AG04450 (cell line): ENCODE measurements around the gene CLNK. TPM values are rescaled to one million over a fixed set of nuclear protein-coding genes. Genes with fewer than 3 reads are reported as not detected.
"Not testable (repeated sequence)": the region's sequence is repeated elsewhere in the genome, so short reads cannot be mapped to it uniquely, and the experiment has no call there.

Experiments used
- CTCF ChIA-PET: fragments of 300-600, 350-600 bp; formaldehyde crosslinking; extraction: SDS; loops from one replicate; lab custom pipeline; 2022; ENCODE audit warnings: antibody characterized with exemption, inconsistent platforms; lab: Charles Lee
- POLR2A ChIA-PET: fragments of 350-600 bp; formaldehyde crosslinking; extraction: SDS; loops from one replicate; lab custom pipeline; 2021; ENCODE audit warnings: antibody characterized with exemption, inconsistent platforms; lab: Yijun Ruan, JAX
- DNase-seq: peaks from one replicate; pipeline ENCODE4 v3.0.0-alpha.2; 2011; ENCODE audit warnings: low read depth, low spot score
- H3K27ac ChIP-seq: one replicate; pipeline ENCODE4 v1.5.1; 2012; ENCODE audit warnings: low read depth, low read length, control low read depth
- H3K27me3 ChIP-seq: one replicate; pipeline ENCODE4 v1.6.0; 2012; ENCODE audit warnings: low read length; ENCODE audit not compliant: control insufficient read depth, insufficient read depth
- H3K4me3 ChIP-seq: 2 replicates; pipeline ENCODE4 v1.5.1; 2011; ENCODE audit warnings: mild to moderate bottlenecking, low read depth, low read length, control low read depth
- H3K9me3 ChIP-seq: 2 replicates; pipeline ENCODE4 v1.5.1; 2012; ENCODE audit warnings: low read length; ENCODE audit not compliant: control insufficient read depth, insufficient read depth
- CTCF ChIP-seq: IDR thresholded peaks from 2 replicates; pipeline ENCODE4 v1.5.1; 2011; ENCODE audit warnings: low read depth, low read length, control low read depth, inconsistent platforms
- polyA plus RNA-seq: library from polyadenylated mRNA; depleted of rRNA; stranded (reverse); fragments of >200 nt; gene quantifications from 2 replicates; pipeline ENCODE4 v1.2.3, GENCODE V29; 2011

Gene CLNK
- polyA plus RNA-seq, 1 experiment: not detected

- no peak for TF ChIP-seq CTCF
- Histone ChIP-seq H3K27ac (no peak overlapping the region), H3K4me3 (no peak overlapping the region), H3K9me3 (no peaks in the 10 kb centered on the region), H3K27me3 (peaks cover 8% of the 10 kb centered on the region)
- ChIA-PET POLR2A (no interaction called here), CTCF (no interaction called here)
- no peak for DNase-seq
These were observed 106.8 kb downstream of the CLNK start for GRCh38 chr4:10577508-10578426.

- TF ChIP-seq CTCF: no peak
- DNase-seq: no peak
- CTCF ChIA-PET: interaction anchor here (1.4 kb wide), 1 partner anchor 419 kb away, joined by 3 read pairs; no protein-coding TSS in a partner anchor
- Histone ChIP-seq H3K27ac (no peak overlapping the region), H3K27me3 (peaks cover 11% of the 10 kb centered on the region), H3K9me3 (no peaks in the 10 kb centered on the region), H3K4me3 (no peak overlapping the region)
- POLR2A ChIA-PET: no interaction called here
These were observed 107.5 kb downstream of the CLNK start for GRCh38 chr4:10577018-10577417.

- Histone ChIP-seq H3K27me3 (peaks cover 12% of the 10 kb centered on the region), H3K4me3 (no peak overlapping the region), H3K9me3 (no peaks in the 10 kb centered on the region), H3K27ac (no peak overlapping the region)
- ChIA-PET CTCF (interaction anchor here (1.4 kb wide), 1 partner anchor 418 kb away, joined by 3 read pairs; no protein-coding TSS in a partner anchor), POLR2A (no interaction called here)
- no peak for DNase-seq
- no peak for TF ChIP-seq CTCF
These were observed 108.3 kb downstream of the CLNK start for GRCh38 chr4:10576236-10576635.

GRCh38 chr4:10575414-10575813 lies 109.2 kb downstream of the CLNK start:
- H3K27me3 ChIP-seq: peaks cover 12% of the 10 kb centered on the region
- ChIA-PET CTCF (no interaction called here), POLR2A (no interaction called here)
- no peak overlapping the region for H3K27ac ChIP-seq
- TF ChIP-seq CTCF: no peak
- no peaks in the 10 kb centered on the region for H3K9me3 ChIP-seq
- DNase-seq: no peak
- H3K4me3 ChIP-seq: no peak overlapping the region

- H3K9me3 ChIP-seq, DNase-seq, CTCF ChIA-PET, POLR2A ChIA-PET, H3K27ac ChIP-seq, H3K4me3 ChIP-seq: not testable (repeated sequence)
- H3K27me3 ChIP-seq: peaks cover 10% of the 10 kb centered on the region
These were observed 110.0 kb downstream of the CLNK start for GRCh38 chr4:10574553-10574952.
